BJ (cell line): ENCODE measurements around the gene CDC42EP4. TPM values are rescaled to one million over a fixed set of nuclear protein-coding genes. Genes with fewer than 3 reads are reported as not detected.

Source experiments
- CTCF ChIA-PET: fragments of 350-600 bp; formaldehyde crosslinking; extraction: SDS; loops from one replicate; lab custom pipeline; 2021; ENCODE audit warnings: antibody characterized with exemption, inconsistent platforms; lab: Yijun Ruan, JAX
- POLR2A ChIA-PET: fragments of 300-600 bp; sonication (Branson Sonifier 250); formaldehyde crosslinking; extraction: SDS; loops from one replicate; lab custom pipeline; 2021; ENCODE audit warnings: antibody characterized with exemption; lab: Charles Lee
- DNase-seq: peaks from one replicate; pipeline ENCODE4 v3.0.0-alpha.2; 2011; ENCODE audit warnings: low read depth
- H3K27me3 ChIP-seq: 2 replicates; pipeline ENCODE4 v1.6.0; 2011; ENCODE audit warnings: low read length; ENCODE audit not compliant: control insufficient read depth, insufficient read depth
- H3K36me3 ChIP-seq: 2 replicates; pipeline ENCODE4 v1.5.1; 2011; ENCODE audit warnings: low read length; ENCODE audit not compliant: control insufficient read depth, insufficient read depth
- H3K4me3 ChIP-seq: 2 replicates; pipeline ENCODE4 v1.5.1; 2011; ENCODE audit warnings: low read depth, mild to moderate bottlenecking, control low read depth, low read length
- polyA plus RNA-seq: library from polyadenylated mRNA; depleted of rRNA; stranded (reverse); fragments of >200 nt; gene quantifications from 2 replicates; pipeline ENCODE4 v1.2.3, GENCODE V29; 2011
- TF ChIP-seq, protein P1 (sequence below): IDR thresholded peaks from 2 replicates; pipeline ENCODE4 v1.5.1; 2011; ENCODE audit warnings: low read depth, mild to moderate bottlenecking, control low read depth, inconsistent platforms, low read length, moderate library complexity; ENCODE audit not compliant: insufficient read depth

The CDC42EP4 gene
- polyA plus RNA-seq, 1 experiment: 28.0 TPM

GRCh38 chr17:73325527-73325842, 13.7 kb upstream of the CDC42EP4 start:
- TF ChIP-seq, protein P1, sequence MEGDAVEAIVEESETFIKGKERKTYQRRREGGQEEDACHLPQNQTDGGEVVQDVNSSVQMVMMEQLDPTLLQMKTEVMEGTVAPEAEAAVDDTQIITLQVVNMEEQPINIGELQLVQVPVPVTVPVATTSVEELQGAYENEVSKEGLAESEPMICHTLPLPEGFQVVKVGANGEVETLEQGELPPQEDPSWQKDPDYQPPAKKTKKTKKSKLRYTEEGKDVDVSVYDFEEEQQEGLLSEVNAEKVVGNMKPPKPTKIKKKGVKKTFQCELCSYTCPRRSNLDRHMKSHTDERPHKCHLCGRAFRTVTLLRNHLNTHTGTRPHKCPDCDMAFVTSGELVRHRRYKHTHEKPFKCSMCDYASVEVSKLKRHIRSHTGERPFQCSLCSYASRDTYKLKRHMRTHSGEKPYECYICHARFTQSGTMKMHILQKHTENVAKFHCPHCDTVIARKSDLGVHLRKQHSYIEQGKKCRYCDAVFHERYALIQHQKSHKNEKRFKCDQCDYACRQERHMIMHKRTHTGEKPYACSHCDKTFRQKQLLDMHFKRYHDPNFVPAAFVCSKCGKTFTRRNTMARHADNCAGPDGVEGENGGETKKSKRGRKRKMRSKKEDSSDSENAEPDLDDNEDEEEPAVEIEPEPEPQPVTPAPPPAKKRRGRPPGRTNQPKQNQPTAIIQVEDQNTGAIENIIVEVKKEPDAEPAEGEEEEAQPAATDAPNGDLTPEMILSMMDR: peak; percentile 48
- POLR2A ChIA-PET: no interaction called here
- CTCF ChIA-PET: interaction anchor here (0.8 to 2.5 kb wide), 6 partner anchors 14 to 71 kb away, joined by 3 to 9 read pairs (median 4); partner anchors contain the start of gene CDC42EP4
- DNase-seq: no peak
- Histone ChIP-seq H3K4me3 (no peak overlapping the region), H3K36me3 (no peaks in the 10 kb centered on the region), H3K27me3 (no peaks in the 10 kb centered on the region)

DNA sequence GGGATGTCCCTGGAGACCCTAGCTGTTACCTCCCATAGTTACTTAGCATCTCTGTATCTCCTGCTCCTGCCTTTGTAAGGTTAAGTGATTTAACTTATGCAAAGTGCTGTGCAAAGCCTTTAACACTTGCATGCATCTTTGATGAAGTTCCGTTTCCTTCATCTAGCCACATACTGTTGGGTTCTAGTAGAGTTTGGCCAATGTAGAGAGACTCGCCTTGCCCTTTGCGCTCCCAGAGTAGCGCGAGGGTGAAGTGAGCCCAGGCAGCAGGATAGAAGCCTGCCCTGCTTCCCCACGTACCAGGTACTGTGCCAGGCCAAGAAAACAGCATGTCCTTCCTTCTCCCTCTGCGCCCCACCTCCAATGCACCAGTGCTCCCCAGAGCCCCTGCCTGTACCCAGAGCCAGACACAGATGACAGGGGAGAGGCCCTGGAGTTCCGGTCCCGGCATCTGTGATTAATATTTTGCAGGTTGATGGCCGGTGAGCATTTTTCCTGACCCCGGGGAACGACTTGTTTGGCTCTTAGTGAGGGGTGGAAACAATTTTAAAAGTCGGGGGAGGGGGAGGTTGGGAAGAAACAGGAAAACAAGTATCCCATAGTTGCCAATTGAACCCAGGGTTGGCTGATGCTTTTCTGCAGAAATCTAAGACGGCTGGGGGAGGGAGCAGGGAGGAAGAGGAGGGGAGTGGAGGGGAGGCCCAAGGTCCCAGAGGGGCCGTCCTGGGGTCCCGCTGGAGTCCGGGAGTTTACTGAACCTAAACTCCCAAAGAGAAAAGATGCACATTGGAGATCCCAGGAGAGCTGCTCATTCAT, 13.1 kb upstream of the CDC42EP4 start:
- ChIA-PET POLR2A (no interaction called here), CTCF (interaction anchor here (0.8 to 2.5 kb wide), 6 partner anchors 13 to 70 kb away, joined by 3 to 9 read pairs (median 4); partner anchors contain the start of gene CDC42EP4)
- TF ChIP-seq, protein P1: no peak
- no peaks in the 10 kb centered on the region for H3K27me3 ChIP-seq
- no peak overlapping the region for H3K4me3 ChIP-seq
- no peaks in the 10 kb centered on the region for H3K36me3 ChIP-seq
- DNase-seq: no peak

- Histone ChIP-seq H3K27me3 (no peaks in the 10 kb centered on the region), H3K36me3 (no peaks in the 10 kb centered on the region), H3K4me3 (no peak overlapping the region)
- no peak for DNase-seq
- POLR2A ChIA-PET: no interaction called here
- TF ChIP-seq, protein P1: no peak
- CTCF ChIA-PET: interaction anchor here (2.5 kb wide), 1 partner anchor 13 kb away, joined by 9 read pairs; the partner anchor contains the start of gene CDC42EP4
Measured at GRCh38 chr17:73324160-73324475, 12.3 kb upstream of the CDC42EP4 start.

- H3K4me3 ChIP-seq: no peak overlapping the region
- no peaks in the 10 kb centered on the region for H3K27me3 ChIP-seq
- no peaks in the 10 kb centered on the region for H3K36me3 ChIP-seq
- no peak for DNase-seq
- TF ChIP-seq, protein P1: 0 out of 2 replicates have a peak, but pooled peaks have one; percentile 15
- ChIA-PET CTCF (interaction anchor here (2.5 kb wide), 1 partner anchor 12 kb away, joined by 9 read pairs; the partner anchor contains the start of gene CDC42EP4), POLR2A (no interaction called here)
Measured at GRCh38 chr17:73323409-73324159, 11.8 kb upstream of the CDC42EP4 start.

DNA sequence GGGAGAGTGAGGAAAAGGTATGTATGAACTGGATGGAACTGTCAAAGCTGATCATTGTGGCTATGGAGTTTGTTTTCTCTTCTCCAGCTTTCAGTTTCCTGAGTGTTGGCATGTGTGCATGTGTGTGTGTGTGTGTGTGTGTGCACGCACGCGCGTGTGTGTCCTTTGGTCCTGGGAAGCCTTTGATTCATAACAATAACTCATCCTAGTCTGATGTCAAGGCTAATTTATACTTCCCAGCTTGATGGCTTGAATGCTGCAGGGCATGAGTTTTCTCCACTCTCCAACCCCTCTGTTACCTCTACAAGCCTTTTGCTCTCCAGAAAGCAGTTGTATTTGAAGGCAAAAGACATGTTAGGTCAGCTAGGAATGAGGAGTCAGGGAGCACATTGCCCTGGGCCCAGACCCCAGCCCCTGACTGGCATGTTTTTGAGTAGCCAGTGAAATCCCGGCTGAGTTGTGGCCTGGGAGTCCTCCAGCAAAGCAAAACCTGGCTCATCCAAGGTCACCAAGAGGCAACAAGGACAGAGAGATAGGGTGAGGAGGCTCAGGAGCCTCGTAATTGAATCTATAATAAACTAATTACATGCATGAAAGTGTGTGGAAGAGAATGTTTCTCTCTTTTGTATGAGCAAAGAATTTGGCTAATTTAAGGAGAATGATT, 8.9 kb upstream of the CDC42EP4 start:
- Histone ChIP-seq H3K36me3 (no peaks in the 10 kb centered on the region), H3K27me3 (no peaks in the 10 kb centered on the region), H3K4me3 (no peak overlapping the region)
- DNase-seq: no peak
- ChIA-PET POLR2A (no interaction called here), CTCF (interaction anchor here (0.5 to 0.9 kb wide), 2 partner anchors 37 to 51 kb away, joined by 3 read pairs; no protein-coding TSS in a partner anchor)
- TF ChIP-seq, protein P1: no peak
